G401.6 (cell line): ENCODE measurements around the gene NKX6-1.

Source experiments
- FAIRE-seq: peaks from 2 replicates; lab custom pipeline; 2012; peaks lifted over from hg19 to GRCh38; lab: Jason Lieb, UNC

NKX6-1 gene

DNA sequence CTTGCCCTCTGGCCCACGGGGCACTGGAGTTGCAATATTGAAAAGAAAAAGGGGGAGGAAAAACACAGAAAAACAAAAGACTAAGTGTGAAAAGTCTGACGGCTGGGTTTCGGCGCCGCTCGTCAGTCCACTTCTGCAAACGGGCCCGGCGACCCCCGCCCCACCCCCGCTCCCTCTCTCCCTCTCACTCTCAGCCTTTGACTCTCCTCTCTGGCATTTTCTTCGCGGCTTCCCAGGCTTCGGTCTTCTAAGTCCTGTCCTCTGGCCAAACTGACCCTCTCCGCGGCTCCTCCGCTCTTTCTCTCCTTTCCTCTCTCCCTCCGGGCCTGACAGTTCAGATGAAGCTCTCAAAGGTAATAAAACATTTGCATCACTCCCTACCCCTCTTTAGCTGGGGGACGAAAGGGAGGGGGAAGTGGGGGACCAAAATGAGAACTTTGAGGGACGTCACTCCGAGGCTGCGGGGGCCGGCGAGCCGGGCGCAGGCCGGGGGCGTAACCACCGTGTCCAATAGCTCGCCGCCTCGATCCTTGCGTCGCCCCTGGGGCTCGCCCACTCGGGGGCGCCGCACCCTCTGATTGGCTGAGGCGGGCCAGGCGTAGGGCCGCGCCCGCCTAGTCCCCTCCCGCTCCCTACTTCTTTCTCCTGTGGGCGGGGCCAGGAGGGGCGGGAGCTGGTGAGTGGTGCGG lies at the start of gene NKX6-1:
TSS of gene NKX6-1 (minus strand) at position 358 of the 689 bp plus-strand sequence. CDS start 1,064 bp downstream, outside the sequence.
- no peak for FAIRE-seq

GRCh38 chr4:84547211-84547610 lies 48.1 kb upstream of the NKX6-1 start:
- no peak for FAIRE-seq

GRCh38 chr4:84545093-84545492 lies 46.0 kb upstream of the NKX6-1 start:
- no peak for FAIRE-seq

DNA sequence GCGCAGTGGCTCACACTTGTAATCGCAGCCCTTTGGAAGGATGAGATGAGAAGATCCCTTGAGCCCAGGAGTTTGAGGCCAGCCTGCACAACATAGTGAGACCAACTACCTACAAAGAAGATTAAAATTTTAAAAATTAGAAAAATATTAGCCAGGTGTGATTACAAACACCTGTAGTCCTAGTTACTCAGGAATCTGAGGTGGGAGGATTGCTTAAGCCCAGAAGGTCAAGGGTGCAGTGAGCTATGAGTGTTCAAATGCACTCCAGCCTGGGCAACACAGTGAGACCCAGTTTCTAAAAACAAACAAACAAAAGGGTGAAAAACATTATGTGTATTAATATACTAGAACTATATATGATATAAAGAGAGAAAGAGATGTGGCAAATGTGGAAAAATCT lies 36.8 kb upstream of the NKX6-1 start:
- no peak for FAIRE-seq

DNA sequence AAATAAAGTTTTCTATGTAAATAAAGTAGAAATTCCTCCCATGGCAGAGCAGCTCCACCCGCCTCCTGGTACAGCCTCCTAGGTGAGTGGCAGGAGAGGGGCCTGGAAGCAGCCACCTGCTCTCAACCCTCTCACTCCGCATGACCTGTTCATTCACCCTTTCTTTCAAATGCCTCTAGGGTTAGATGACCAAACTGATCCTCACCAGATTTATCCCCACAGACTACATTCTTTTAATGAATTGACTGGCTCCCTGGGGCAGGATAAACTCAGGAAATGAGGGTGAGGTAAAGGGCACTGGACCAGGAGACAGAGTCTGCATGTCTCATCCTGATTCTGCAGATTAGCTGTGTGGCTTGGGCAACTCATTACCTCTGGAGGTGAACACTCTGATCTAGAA lies 32.6 kb upstream of the NKX6-1 start:
- FAIRE-seq, result no peak

- FAIRE-seq, result no peak
Observed at GRCh38 chr4:84530871-84531270, 31.8 kb upstream of the NKX6-1 start.

DNA sequence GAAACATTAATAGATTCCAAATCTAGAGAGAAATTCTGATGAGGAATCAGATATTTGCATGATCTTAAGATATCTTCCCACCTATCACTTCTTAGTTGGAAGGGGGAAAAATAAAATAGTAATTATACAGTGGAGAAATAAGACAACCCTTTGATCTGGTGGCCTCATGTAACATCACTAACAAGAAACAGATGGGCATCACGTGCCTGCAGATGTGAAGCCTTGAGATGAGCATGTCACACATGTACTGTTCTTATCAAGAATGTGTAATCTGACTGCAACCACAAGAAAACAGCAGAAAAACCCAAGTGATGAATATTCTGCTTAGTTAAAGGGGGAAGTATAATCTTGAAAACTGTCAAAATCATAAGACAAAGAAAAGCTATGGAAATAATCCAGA lies 31.4 kb upstream of the NKX6-1 start:
- no peak for FAIRE-seq

- FAIRE-seq, result peak; percentile 85
Observed at GRCh38 chr4:84529169-84529751, 30.2 kb upstream of the NKX6-1 start.

DNA sequence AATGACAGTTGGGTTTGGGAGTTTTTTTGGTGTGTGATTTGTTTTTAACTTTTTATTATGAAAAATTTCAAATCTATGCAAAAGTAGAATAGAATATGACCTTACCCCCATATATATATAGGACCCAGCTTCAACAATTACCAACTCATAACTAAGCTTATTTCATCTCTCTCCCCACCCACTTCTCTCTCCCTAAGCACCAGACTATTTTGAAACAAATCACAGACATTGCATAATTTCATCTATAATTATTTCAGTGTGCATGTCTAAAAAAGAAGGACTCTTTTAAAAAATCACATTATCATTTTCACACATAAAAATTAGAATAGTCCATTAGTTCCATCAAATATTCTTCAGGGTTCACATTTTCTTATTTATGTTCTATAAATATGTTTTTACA lies 28.3 kb upstream of the NKX6-1 start:
- no peak for FAIRE-seq

GRCh38 chr4:84515075-84515474 lies 16.0 kb upstream of the NKX6-1 start:
- FAIRE-seq, result no peak

DNA sequence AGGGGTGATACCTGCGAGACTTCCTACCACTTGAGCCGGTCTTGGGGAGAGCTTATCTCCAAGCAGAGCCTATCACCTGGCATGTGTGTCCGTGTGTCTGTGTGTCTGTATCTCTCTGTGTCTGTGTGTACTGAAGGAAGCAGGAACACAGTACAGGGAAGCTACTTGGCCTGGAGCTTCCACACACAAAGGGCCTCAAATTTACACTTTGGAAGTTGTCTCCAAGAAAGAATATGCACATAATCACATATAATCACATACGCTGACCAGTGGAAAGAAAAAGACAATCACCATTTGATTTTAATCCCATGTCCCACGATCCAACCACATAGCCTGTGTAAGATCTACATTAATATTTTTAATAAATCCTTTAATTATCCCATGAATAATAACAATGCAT lies 13.2 kb upstream of the NKX6-1 start:
- FAIRE-seq, result no peak

- no peak for FAIRE-seq
Observed at GRCh38 chr4:84511703-84512102, 12.6 kb upstream of the NKX6-1 start.

DNA sequence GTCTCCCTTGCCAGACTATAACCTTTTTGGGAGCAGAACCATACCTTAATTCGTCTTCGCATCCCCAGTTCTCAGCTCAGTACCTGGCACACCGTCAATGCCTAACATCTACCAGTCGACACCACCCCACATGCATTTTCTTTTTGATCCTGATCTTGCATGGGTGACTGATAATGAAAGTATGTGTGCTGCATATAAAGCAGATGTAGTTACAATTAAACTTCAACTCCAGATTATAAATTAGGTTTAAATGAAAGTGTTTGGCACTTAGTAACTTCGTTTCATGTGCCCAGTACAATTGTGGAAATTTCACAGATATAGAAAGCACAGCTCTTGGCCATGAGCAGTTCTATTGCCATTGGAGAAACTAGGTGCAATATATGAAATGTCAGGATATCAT lies 8.8 kb upstream of the NKX6-1 start:
- FAIRE-seq, result no peak

GRCh38 chr4:84504821-84505220 lies 5.7 kb upstream of the NKX6-1 start:
- no peak for FAIRE-seq

DNA sequence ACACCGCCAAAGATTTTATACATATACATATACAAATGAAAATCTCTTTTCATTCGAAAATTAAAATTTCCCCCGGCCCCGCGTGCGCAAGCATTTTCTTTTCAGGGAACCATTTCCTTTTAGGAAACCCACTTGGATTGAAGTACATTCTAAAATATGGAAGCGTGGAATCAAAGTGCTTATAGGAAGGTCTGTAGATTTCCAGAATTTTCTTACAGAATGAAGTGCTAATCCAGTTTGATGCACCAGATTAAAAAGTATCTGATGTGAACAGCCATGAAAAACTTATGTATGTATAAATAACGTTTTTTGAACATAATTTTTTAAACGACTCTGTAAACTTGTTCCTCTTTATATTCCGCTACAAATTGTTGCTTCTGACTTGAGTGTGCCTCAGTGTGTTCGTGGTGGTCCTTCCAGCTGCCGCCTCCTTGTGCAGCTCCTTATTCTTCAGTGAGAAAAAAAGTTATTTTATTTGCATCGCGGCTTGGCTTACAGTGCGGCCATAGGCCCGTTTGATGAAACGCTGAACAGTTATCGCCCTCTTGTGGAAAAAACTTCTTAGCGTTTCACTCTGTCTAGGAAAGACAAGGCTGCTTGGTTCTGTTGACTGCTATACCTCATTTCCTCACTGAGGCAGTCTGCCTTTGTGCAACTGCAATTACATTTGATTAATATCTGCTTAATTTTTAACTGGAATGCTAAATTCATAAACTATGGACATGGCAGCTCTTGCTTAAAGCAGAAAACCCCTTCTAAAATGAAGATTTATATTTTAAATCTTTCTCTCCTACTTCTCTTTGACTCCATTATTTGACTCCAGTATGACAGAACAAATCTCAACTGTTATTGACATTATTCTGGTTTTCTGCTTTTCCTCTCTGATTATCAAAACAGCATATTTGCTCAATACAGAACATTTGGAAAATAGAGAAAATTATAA lies 4.7 kb upstream of the NKX6-1 start:
- peak; percentile 93 for FAIRE-seq

DNA sequence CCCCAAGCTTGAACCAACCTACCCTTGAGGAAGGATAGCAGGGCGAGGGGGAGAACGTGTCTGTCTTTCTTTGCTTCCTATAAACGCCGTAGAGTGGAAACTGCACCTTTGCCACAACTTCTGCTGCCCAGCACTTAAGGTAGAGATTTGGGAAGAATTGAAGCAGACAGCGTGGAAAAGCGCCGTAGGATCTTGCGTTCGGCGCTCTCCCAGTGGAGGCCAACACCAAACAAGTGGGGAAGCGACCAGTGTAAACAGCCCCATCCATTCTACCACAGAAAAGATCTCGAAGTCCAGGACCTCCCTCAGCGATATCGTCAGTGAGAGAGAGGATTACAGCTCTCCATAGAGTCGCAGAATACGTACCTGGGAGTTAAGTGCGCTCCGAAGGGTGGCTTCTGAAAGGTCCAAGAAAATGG lies 3.9 kb upstream of the NKX6-1 start:
- FAIRE-seq, result no peak

DNA sequence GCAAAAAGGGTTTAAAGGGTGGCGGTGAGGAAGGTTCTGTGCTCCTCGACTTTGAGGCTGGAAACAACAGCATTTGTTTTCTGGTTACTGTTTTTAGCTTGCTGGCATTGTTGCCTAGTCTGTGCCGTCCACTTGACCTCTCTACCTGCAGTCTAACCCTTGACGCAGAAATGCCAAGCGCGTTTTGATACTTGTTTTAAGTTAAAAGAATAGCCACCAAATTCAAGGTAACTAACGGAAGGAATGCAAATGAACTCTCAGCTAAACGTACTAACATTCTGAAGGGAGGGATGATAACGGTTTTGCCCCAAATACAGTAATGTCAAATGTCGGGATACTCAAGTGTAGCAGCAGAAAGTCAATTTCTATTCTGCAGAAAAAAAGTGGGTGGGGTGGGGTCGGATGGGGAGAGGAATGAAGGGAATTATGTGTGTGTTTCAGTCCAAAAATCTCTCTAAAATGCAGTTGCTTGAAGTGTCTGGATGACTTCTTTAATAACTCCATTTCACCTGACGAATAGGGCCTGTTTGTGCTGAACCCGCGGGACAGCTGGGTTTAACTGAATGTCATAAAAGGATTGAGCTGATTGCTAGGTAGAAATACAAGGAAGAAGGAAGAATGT lies 3.4 kb upstream of the NKX6-1 start:
- FAIRE-seq, result no peak

- FAIRE-seq, result no peak
Observed at GRCh38 chr4:84501721-84502267, 2.7 kb upstream of the NKX6-1 start.

DNA sequence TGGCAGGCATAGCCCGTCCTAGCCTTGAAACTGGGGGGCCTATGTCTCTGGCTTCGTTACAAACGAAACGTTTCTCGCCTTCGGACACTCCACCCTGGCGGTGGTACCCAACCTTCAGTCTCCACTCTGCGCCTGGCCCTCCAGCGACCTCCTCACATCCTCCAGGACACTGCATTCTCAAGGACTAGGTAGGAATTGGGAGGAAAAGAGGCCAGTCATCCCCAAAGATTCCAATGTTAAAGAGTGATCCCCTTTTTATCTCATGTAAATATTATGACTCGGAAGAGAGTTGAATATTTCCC lies 2.1 kb upstream of the NKX6-1 start:
- no peak for FAIRE-seq

GRCh38 chr4:84500386-84501201 lies 1.5 kb upstream of the NKX6-1 start:
- no peak for FAIRE-seq

GRCh38 chr4:84499624-84499982 lies 511 bp upstream of the NKX6-1 start:
- no peak for FAIRE-seq
